Hematopoietic multipotent progenitor cell treated with erythropoietin and hydrocortisone succinate and interleukin-3 and kit ligand, for 17 days (in vitro differentiated cells): ENCODE data around the gene ETV3L.
"Not testable (repeated sequence)": the region's sequence is repeated elsewhere in the genome, so short reads cannot be mapped to it uniquely, and the experiment has no call there.

ENCODE experiments used
- DNase-seq: peaks from one replicate; pipeline ENCODE4 v3.0.0-alpha.2; 2015; ENCODE audit warnings: low spot score

The ETV3L gene

GRCh38 chr1:157105298-157105987 lies 5.8 kb upstream of the ETV3L start:
- no peak for DNase-seq

GRCh38 chr1:157104598-157105293 lies 5.1 kb upstream of the ETV3L start:
- no peak for DNase-seq

GRCh38 chr1:157103268-157103667 lies 3.7 kb upstream of the ETV3L start:
- no peak for DNase-seq

- no peak for DNase-seq
These were observed 1.5 kb upstream of the ETV3L start for GRCh38 chr1:157101149-157101548.

- not testable (repeated sequence) for DNase-seq
These were observed 498 bp downstream of the ETV3L start for GRCh38 chr1:157098987-157099632.

GRCh38 chr1:157098519-157098918 lies 1.1 kb downstream of the ETV3L start:
- no peak for DNase-seq

GRCh38 chr1:157097692-157098091 lies 1.9 kb downstream of the ETV3L start:
- DNase-seq: no peak

- no peak for DNase-seq
These were observed 2.7 kb downstream of the ETV3L start for GRCh38 chr1:157096881-157097280.

GRCh38 chr1:157095551-157095950 lies 4.1 kb downstream of the ETV3L start:
- DNase-seq: no peak

GRCh38 chr1:157095091-157095490 lies 4.5 kb downstream of the ETV3L start:
- DNase-seq: no peak

GRCh38 chr1:157092831-157093230 lies 6.8 kb downstream of the ETV3L start:
- no peak for DNase-seq

GRCh38 chr1:157091668-157092273 lies 7.8 kb downstream of the ETV3L start:
- no peak for DNase-seq

GRCh38 chr1:157091186-157091585 lies 8.4 kb downstream of the ETV3L start:
- DNase-seq: no peak

GRCh38 chr1:157090771-157091170 lies 8.8 kb downstream of the ETV3L start:
- no peak for DNase-seq

- DNase-seq: peak; percentile 87
These were observed 9.4 kb downstream of the ETV3L start for GRCh38 chr1:157090196-157090647.

- no peak for DNase-seq
These were observed 9.8 kb downstream of the ETV3L start for GRCh38 chr1:157089789-157090188.

- no peak for DNase-seq
These were observed 11.0 kb downstream of the ETV3L start for GRCh38 chr1:157088607-157089006.

GRCh38 chr1:157087030-157087429 lies 12.6 kb downstream of the ETV3L start:
- DNase-seq: no peak

GRCh38 chr1:157086299-157086698 lies 13.3 kb downstream of the ETV3L start:
- DNase-seq: no peak

GRCh38 chr1:157085421-157085820 lies 14.2 kb downstream of the ETV3L start:
- DNase-seq: no peak

GRCh38 chr1:157084720-157085119 lies 14.9 kb downstream of the ETV3L start:
- no peak for DNase-seq

GRCh38 chr1:157081707-157082106 lies 17.9 kb downstream of the ETV3L start:
- DNase-seq: no peak

GRCh38 chr1:157080714-157081113 lies 18.9 kb downstream of the ETV3L start:
- no peak for DNase-seq
